WERI-Rb-1 (cell line): ENCODE data around the gene KCNN4.

ENCODE experiments used
- DNase-seq: peaks from one replicate; pipeline ENCODE4 v3.0.0-alpha.2; 2020
- H3K27ac ChIP-seq: fragments of 250-450 bp; sonication (Bioruptor Pico); 2 replicates; pipeline ENCODE4 v1.5.1; 2020; ENCODE audit warnings: mild to moderate bottlenecking, moderate library complexity
- H3K27me3 ChIP-seq: fragments of 250-450 bp; sonication (Bioruptor Pico); 2 replicates; pipeline ENCODE4 v1.5.1; 2021; ENCODE audit warnings: mild to moderate bottlenecking, low read depth, moderate library complexity; ENCODE audit not compliant: insufficient read depth, severe bottlenecking
- H3K36me3 ChIP-seq: fragments of 250-450 bp; sonication (Bioruptor Pico); 2 replicates; pipeline ENCODE4 v1.5.1; 2020; ENCODE audit warnings: mild to moderate bottlenecking, moderate library complexity
- H3K4me3 ChIP-seq: 2 replicates; pipeline ENCODE4 v1.5.1; 2011; ENCODE audit warnings: low read depth, mild to moderate bottlenecking, control low read depth, low read length
- H3K9me3 ChIP-seq: fragments of 250-450 bp; sonication (Bioruptor Pico); 2 replicates; pipeline ENCODE4 v1.5.1; 2021; ENCODE audit warnings: mild to moderate bottlenecking, moderate library complexity; ENCODE audit not compliant: severe bottlenecking
- CTCF ChIP-seq: IDR thresholded peaks from 2 replicates; pipeline ENCODE4 v1.5.1; 2011; ENCODE audit warnings: low read depth, mild to moderate bottlenecking, control low read depth, inconsistent platforms, low read length

The KCNN4 gene

DNA sequence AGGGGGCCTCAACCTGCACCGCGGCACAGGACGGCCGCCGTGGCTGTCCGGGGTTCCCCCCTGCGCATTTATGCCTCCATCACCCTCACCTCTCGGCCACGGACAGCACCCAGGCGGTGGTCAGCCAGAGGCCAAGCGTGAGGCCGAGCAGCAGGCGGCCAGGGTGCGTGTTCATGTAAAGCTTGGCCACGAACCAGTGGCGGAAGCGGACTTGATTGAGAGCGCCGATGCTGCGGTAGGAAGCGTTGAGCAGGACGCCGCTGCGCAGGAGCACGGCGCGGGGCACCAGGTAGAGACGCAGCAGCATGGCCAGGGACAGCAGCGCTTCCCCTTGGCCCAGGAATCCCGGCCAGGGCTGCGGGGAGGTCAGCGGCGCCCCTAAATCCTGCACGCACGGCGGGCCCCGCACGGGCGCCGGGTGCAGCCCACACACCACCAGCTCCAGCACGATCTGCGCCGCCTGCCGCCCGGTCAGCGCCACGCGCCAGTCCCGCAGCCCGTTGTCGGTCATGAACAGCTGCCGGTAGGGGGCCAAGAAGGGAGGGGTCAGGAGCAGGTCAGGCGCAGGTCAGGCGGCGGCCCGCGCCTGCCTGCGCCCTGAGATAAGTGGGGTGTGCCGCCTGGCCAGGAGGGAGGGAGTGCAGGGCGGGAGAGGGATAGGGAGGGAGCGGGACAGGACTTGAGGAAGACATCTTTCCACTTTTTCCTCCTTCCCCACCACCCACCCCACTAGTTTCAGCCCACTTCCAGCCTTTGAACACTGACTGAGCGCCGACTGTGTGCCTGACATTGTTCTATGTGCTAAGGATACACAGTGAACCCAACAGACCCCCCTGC, 6.5 kb downstream of the KCNN4 start:
- Histone ChIP-seq H3K9me3 (no peaks in the 10 kb centered on the region), H3K36me3 (no peaks in the 10 kb centered on the region), H3K4me3 (no peak overlapping the region), H3K27me3 (no peaks in the 10 kb centered on the region), H3K27ac (no peak overlapping the region)
- DNase-seq: no peak
- TF ChIP-seq CTCF: no peak

DNA sequence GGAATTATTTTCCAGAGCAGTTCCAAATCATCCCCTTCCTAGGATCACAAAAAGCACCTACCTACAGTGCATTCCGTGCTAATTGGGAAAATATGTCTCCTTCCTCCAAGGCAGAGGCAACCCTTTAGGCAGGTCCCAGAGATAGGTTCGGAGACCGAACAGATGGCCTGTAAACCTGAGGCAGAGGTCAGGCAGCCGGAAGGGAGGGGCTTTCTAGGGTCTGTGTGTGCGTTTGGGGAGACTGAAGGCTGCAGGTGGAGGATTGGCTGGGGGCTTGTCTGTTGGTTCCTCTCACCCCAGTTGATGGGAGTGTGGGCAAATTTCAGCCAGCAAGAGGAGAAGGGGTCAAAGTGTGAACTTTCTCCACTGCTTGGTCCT, 7.1 kb downstream of the KCNN4 start:
- H3K9me3 ChIP-seq: no peaks in the 10 kb centered on the region
- DNase-seq: no peak
- no peaks in the 10 kb centered on the region for H3K27me3 ChIP-seq
- no peak for TF ChIP-seq CTCF
- no peak overlapping the region for H3K4me3 ChIP-seq
- H3K27ac ChIP-seq: no peak overlapping the region
- H3K36me3 ChIP-seq: no peaks in the 10 kb centered on the region

DNA sequence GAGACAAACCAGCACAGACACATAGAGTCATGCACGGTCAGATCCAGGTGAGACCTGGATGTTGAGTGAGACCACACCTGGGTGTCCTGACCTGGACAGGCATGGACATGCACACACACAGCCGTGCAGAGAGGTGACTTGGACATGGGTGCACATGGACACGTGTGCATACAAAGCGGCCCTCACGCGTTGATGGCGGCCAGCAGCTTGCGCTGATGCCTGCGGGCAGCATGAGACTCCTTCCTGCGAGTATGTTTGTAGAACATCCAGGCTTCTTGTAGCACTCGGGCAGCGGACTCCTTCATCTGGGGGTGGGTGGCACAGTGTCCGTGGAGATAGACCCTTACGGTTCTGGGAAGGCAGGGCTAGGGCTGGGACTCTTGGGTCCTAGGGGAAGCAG, 11.5 kb downstream of the KCNN4 start:
- no peak for TF ChIP-seq CTCF
- H3K27me3 ChIP-seq: no peaks in the 10 kb centered on the region
- H3K27ac ChIP-seq: no peak overlapping the region
- no peaks in the 10 kb centered on the region for H3K36me3 ChIP-seq
- DNase-seq: no peak
- H3K9me3 ChIP-seq: no peaks in the 10 kb centered on the region
- no peak overlapping the region for H3K4me3 ChIP-seq

DNA sequence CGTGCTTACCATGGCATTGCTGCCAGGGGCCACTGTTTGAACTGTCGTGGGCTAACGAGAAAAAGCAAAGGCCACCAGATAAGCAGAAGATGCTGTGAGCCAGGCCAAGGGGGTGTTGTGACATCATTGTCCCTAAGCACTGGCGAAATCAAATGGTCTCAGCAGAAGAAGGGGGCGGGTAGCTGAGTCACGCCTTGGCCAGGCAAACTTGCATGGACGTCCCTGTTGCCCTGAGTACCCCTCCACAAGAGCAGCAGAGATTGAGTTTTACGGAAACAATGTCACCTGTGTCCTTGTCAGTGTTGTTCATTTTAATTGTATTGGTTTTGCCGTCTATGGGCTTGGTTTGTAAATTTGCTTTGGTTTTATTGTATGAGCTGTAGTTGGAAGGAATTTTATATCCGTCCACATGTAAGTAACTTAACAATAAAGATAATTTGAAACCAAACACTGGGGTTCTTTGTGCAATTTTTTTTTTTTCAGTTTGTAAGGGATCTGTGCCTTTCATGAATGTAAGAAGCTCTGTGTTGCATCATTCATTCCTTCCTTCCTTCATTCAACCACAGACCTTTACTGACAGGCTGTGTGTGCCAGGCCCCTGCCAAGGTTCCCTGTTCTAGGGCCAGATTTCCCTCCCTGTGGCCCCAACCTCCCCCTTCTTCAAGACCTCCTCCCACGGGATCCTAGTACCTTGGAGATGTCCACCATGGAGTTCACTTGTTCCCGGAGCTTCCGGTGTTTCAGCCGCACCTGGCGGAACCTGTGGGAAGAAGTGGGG, 12.3 kb downstream of the KCNN4 start:
- DNase-seq: no peak
- Histone ChIP-seq H3K27me3 (no peaks in the 10 kb centered on the region), H3K27ac (no peak overlapping the region), H3K9me3 (no peaks in the 10 kb centered on the region), H3K36me3 (no peaks in the 10 kb centered on the region), H3K4me3 (no peak overlapping the region)
- no peak for TF ChIP-seq CTCF

DNA sequence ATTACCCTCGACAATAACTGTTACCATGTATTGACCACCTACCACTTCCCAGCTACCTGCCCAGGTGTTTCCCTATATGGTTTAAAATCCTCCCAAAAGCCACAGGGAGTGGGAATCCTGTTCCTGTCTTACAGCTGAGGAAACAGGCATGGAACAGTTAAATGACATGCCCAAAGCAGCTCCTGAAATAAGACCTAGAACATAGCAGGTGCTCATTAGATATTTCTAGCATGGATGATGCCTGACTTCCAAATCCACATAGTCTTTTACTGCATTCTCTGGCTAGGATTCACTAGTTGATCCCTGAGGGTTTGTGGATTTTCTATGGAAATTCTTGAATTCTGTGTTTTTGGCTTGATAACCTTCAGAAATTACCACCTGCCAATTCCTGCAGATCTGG, 13.0 kb downstream of the KCNN4 start:
- no peak overlapping the region for H3K4me3 ChIP-seq
- no peak for TF ChIP-seq CTCF
- H3K36me3 ChIP-seq: no peaks in the 10 kb centered on the region
- DNase-seq: no peak
- no peaks in the 10 kb centered on the region for H3K27me3 ChIP-seq
- no peak overlapping the region for H3K27ac ChIP-seq
- H3K9me3 ChIP-seq: no peaks in the 10 kb centered on the region
